HEK293 (cell line): ENCODE measurements around the gene PDRG1.
A peak's percentile ranks its signal among the peaks of the same experiment; 100 is the strongest.

Experiments used
- CTCF ChIA-PET: fragments of 350-600 bp; formaldehyde crosslinking; extraction: SDS; loops from one replicate; lab custom pipeline; 2021; ENCODE audit warnings: antibody characterized with exemption; lab: Yijun Ruan, JAX
- POLR2A ChIA-PET: fragments of 300-600 bp; formaldehyde crosslinking; extraction: SDS; loops from one replicate; lab custom pipeline; 2020; ENCODE audit warnings: antibody characterized with exemption, inconsistent platforms; lab: Yijun Ruan, JAX
- H3K27ac ChIP-seq: fragments of 200-500 bp; sonication (Bioruptor generic); 2 replicates; pipeline ENCODE4 v1.5.1; 2014; ENCODE audit warnings: low read depth, low read length, control low read depth, inconsistent platforms; ENCODE audit errors: extremely low read depth
- H3K36me3 ChIP-seq, 2 experiments: fragments of 200-500 bp in 1 of 2; sonication (Bioruptor generic) in 1 of 2; 1 replicate in 1 of 2; 2 replicates in 1 of 2; pipeline ENCODE4 v1.5.1; 2014 to 2017; ENCODE audit warnings: inconsistent platforms in 2 of 2, low read length in 2 of 2; ENCODE audit not compliant: control insufficient read depth in 2 of 2, insufficient read depth in 1 of 2
- H3K4me1 ChIP-seq: fragments of 200-500 bp; sonication (Bioruptor generic); 2 replicates; pipeline ENCODE4 v1.5.1; 2014; ENCODE audit warnings: mild to moderate bottlenecking, low read length, inconsistent platforms; ENCODE audit not compliant: control insufficient read depth, insufficient read depth
- H3K4me3 ChIP-seq: 2 replicates; pipeline ENCODE4 v1.5.1; 2011; ENCODE audit warnings: low read depth, mild to moderate bottlenecking, control low read depth, low read length, moderate library complexity
- H3K9me3 ChIP-seq: fragments of 200-500 bp; sonication (Bioruptor generic); 2 replicates; pipeline ENCODE4 v1.5.1; 2014; ENCODE audit warnings: low read depth, low read length, inconsistent platforms; ENCODE audit not compliant: control insufficient read depth, insufficient read depth
- EGR2 ChIP-seq: fragments of 450-650 bp; formaldehyde crosslinking; IDR thresholded peaks from 2 replicates; pipeline ENCODE4 v1.5.1; 2016; ENCODE audit warnings: low read depth, missing biosample characterization, missing genetic modification characterization
- MYNN ChIP-seq: fragments of 450-650 bp; formaldehyde crosslinking; IDR thresholded peaks from 2 replicates; pipeline ENCODE4 v1.5.1; 2016; ENCODE audit warnings: missing biosample characterization, missing genetic modification characterization, borderline replicate concordance
- OVOL3 ChIP-seq: fragments of 450-650 bp; formaldehyde crosslinking; IDR thresholded peaks from 2 replicates; pipeline ENCODE4 v1.5.1; 2016; ENCODE audit warnings: missing biosample characterization, missing genetic modification characterization
- REST ChIP-seq: fragments of 450-650 bp; formaldehyde crosslinking; IDR thresholded peaks from 2 replicates; pipeline ENCODE4 v1.5.1; 2016; ENCODE audit warnings: missing biosample characterization, missing genetic modification characterization
- SETDB1 ChIP-seq: IDR thresholded peaks from one replicate; pipeline ENCODE4 v1.6.1; 2017; ENCODE audit warnings: mild to moderate bottlenecking, low read length, moderate library complexity, mixed read lengths; ENCODE audit not compliant: insufficient read length
- TCF7L2 ChIP-seq: IDR thresholded peaks from 2 replicates; pipeline ENCODE4 v1.6.1; 2011; ENCODE audit warnings: low read depth, mild to moderate bottlenecking, inconsistent platforms, low read length, moderate library complexity, borderline replicate concordance
- ZBTB1 ChIP-seq: fragments of 450-650 bp; formaldehyde crosslinking; IDR thresholded peaks from 2 replicates; pipeline ENCODE4 v1.5.1; 2016; ENCODE audit warnings: missing biosample characterization, missing genetic modification characterization
- ZFHX2 ChIP-seq: fragments of 450-650 bp; formaldehyde crosslinking; conservative IDR thresholded peaks from 2 replicates; pipeline ENCODE4 v1.5.1; 2016; ENCODE audit warnings: missing biosample characterization, missing genetic modification characterization
- ZFP37 ChIP-seq: fragments of 450-650 bp; formaldehyde crosslinking; IDR thresholded peaks from 2 replicates; pipeline ENCODE4 v1.5.1; 2016; ENCODE audit warnings: missing biosample characterization, missing genetic modification characterization
- ZNF112 ChIP-seq: fragments of 450-650 bp; formaldehyde crosslinking; IDR thresholded peaks from 2 replicates; pipeline ENCODE4 v1.5.0; 2017; ENCODE audit warnings: missing biosample characterization, missing genetic modification characterization
- ZNF114 ChIP-seq: fragments of 450-650 bp; formaldehyde crosslinking; IDR thresholded peaks from 2 replicates; pipeline ENCODE4 v1.5.0; 2017; ENCODE audit warnings: missing biosample characterization, missing genetic modification characterization
- ZNF221 ChIP-seq: fragments of 450-650 bp; formaldehyde crosslinking; IDR thresholded peaks from 2 replicates; pipeline ENCODE4 v1.5.1; 2017; ENCODE audit warnings: missing biosample characterization, missing genetic modification characterization, borderline replicate concordance
- ZNF37A ChIP-seq: fragments of 450-650 bp; IDR thresholded peaks from 2 replicates; pipeline ENCODE4 v1.5.1; 2018; ENCODE audit warnings: missing biosample characterization, missing genetic modification characterization
- ZNF600 ChIP-seq: fragments of 450-650 bp; formaldehyde crosslinking; IDR thresholded peaks from 2 replicates; pipeline ENCODE4 v1.5.1; 2016; ENCODE audit warnings: missing biosample characterization, missing genetic modification characterization
- TF ChIP-seq, protein P1 (sequence below): fragments of 450-650 bp; formaldehyde crosslinking; IDR thresholded peaks from 2 replicates; pipeline ENCODE4 v1.5.1; 2017; ENCODE audit warnings: missing biosample characterization, missing genetic modification characterization
- TF ChIP-seq, protein P2 (sequence below): fragments of 450-650 bp; formaldehyde crosslinking; IDR thresholded peaks from 2 replicates; pipeline ENCODE4 v1.5.1; 2016; ENCODE audit warnings: missing biosample characterization, missing genetic modification characterization

The PDRG1 gene

DNA sequence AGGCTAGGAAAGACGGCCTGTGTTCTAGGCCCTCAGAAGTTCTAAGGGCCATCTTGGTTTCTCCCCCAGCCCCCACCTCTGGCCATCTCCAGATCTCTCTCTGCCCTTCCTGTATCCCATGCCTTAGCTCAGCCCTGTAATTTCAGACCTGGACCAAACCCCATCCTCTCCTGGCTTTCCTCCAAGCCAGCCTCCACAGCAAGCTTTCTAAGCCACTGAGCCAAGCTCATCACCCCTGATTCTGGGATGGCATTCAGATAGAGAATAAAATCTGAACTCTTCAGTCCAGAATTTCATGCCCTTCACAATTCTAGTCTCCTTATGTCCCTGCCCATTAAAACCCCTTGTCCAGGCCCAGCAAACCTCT is 39.5 kb upstream of the PDRG1 start (continued):
- TF ChIP-seq REST: no peak

DNA sequence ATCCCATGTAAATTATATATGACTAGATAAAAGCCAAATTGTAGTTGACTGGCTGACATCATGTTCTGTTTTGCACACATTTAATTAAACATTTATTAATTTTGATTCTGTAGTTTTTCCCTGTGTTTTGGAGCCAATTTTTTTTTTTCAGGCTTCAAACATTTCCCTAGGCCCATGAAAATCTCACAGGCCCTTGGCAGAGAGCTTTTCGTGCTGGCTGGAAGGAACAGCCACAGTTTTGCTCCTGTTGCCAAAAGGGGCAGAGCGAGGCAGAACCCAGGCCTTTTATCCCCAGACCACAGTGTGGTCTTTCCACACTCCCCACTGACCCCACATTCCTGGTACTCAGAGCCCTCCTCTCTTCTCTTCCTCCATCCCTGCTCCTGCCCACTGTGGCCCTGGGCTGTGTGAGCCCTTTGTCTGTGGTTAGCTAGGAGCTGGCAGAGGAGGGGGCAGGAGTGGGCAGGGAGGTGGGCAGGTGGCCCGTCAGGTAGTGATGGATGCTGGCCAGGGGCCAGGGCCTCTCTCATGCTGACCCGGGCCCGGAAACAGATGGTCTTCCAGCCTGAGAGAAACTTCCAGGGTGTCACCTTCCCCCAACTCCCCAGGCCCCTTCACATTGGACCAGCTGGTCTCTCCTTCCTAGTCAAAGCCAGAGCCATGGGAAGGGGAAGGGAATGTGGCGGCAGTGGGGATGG is 38.9 kb upstream of the PDRG1 start:
- POLR2A ChIA-PET: no interaction called here
- Histone ChIP-seq H3K27ac (no peak overlapping the region), H3K4me1 (no peaks in the 10 kb centered on the region), H3K4me3 (no peak overlapping the region), H3K36me3 (no peaks in the 10 kb centered on the region), H3K9me3 (no peaks in the 10 kb centered on the region)
- CTCF ChIA-PET: interaction anchor here (0.6 to 0.9 kb wide), 2 partner anchors 15 to 51 kb away, joined by 3 read pairs; no protein-coding TSS in a partner anchor
- TF ChIP-seq TCF7L2 (no peak), ZFHX2 (tag by site-specific recombination) (peak; percentile 35; the same call in 1 of the 2 replicates), ZFP37 (tag by site-specific recombination) (no peak), ZNF37A (tag by site-specific recombination) (no peak), EGR2 (tag by site-specific recombination) (peak; percentile 42; the same call in 1 of the 2 replicates)

- Histone ChIP-seq H3K27ac (no peak overlapping the region), H3K36me3 (no peaks in the 10 kb centered on the region), H3K4me3 (no peak overlapping the region), H3K9me3 (no peaks in the 10 kb centered on the region), H3K4me1 (no peaks in the 10 kb centered on the region)
- POLR2A ChIA-PET: no interaction called here
- CTCF ChIA-PET: interaction anchor here (0.6 kb wide), 1 partner anchor 25 kb away, joined by 3 read pairs; no protein-coding TSS in a partner anchor
- TF ChIP-seq ZBTB1 (tag by site-specific recombination): no peak
- TF ChIP-seq ZNF114 (tag by site-specific recombination): no peak
- no peak for TF ChIP-seq SETDB1
- no peak for TF ChIP-seq ZNF112 (tag by site-specific recombination)
- TF ChIP-seq ZNF600 (tag by site-specific recombination): no peak
- TF ChIP-seq, protein P1, sequence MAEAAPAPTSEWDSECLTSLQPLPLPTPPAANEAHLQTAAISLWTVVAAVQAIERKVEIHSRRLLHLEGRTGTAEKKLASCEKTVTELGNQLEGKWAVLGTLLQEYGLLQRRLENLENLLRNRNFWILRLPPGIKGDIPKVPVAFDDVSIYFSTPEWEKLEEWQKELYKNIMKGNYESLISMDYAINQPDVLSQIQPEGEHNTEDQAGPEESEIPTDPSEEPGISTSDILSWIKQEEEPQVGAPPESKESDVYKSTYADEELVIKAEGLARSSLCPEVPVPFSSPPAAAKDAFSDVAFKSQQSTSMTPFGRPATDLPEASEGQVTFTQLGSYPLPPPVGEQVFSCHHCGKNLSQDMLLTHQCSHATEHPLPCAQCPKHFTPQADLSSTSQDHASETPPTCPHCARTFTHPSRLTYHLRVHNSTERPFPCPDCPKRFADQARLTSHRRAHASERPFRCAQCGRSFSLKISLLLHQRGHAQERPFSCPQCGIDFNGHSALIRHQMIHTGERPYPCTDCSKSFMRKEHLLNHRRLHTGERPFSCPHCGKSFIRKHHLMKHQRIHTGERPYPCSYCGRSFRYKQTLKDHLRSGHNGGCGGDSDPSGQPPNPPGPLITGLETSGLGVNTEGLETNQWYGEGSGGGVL (tag by site-specific recombination): no peak
- no peak for TF ChIP-seq OVOL3 (tag by site-specific recombination)
- no peak for TF ChIP-seq MYNN
- no peak for TF ChIP-seq ZNF221
- TF ChIP-seq, protein P2, sequence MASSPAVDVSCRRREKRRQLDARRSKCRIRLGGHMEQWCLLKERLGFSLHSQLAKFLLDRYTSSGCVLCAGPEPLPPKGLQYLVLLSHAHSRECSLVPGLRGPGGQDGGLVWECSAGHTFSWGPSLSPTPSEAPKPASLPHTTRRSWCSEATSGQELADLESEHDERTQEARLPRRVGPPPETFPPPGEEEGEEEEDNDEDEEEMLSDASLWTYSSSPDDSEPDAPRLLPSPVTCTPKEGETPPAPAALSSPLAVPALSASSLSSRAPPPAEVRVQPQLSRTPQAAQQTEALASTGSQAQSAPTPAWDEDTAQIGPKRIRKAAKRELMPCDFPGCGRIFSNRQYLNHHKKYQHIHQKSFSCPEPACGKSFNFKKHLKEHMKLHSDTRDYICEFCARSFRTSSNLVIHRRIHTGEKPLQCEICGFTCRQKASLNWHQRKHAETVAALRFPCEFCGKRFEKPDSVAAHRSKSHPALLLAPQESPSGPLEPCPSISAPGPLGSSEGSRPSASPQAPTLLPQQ (tag by site-specific recombination): no peak
- TF ChIP-seq, all 188 proteins: peak for 0
Observed at GRCh38 chr20:31989030-31989645, 37.3 kb upstream of the PDRG1 start.
